RWPE2 (cell line): ENCODE results near the gene VAMP7.

Experiments used
- ATAC-seq: fragments of 200-7000 bp; cut with Tn5 transposase; 3 replicates; pipeline ENCODE4 v1.9.1; 2021; ENCODE audit warnings: low read depth
- DNase-seq: peaks from one replicate; pipeline ENCODE4 v3.0.0-alpha.2; 2020; ENCODE audit warnings: low spot score
- H3K27ac ChIP-seq: fragments of 450-650 bp; 2 replicates; pipeline ENCODE4 v1.5.1; 2017; ENCODE audit warnings: mild to moderate bottlenecking; ENCODE audit not compliant: poor library complexity, severe bottlenecking
- H3K27me3 ChIP-seq: fragments of 250-450 bp; sonication (Bioruptor Pico); 2 replicates; pipeline ENCODE4 v1.5.1; 2021; ENCODE audit warnings: mild to moderate bottlenecking, moderate library complexity; ENCODE audit not compliant: insufficient read depth, poor library complexity, severe bottlenecking
- H3K36me3 ChIP-seq: fragments of 250-450 bp; sonication (Bioruptor Pico); 2 replicates; pipeline ENCODE4 v1.5.1; 2020; ENCODE audit warnings: low read depth, mild to moderate bottlenecking, moderate library complexity
- H3K4me1 ChIP-seq: fragments of 250-450 bp; sonication (Bioruptor Pico); 2 replicates; pipeline ENCODE4 v1.5.1; 2021; ENCODE audit warnings: mild to moderate bottlenecking, moderate library complexity; ENCODE audit not compliant: insufficient read depth, poor library complexity, severe bottlenecking
- H3K4me3 ChIP-seq: fragments of 250-450 bp; sonication (Bioruptor Pico); 2 replicates; pipeline ENCODE4 v1.5.1; 2021; ENCODE audit warnings: mild to moderate bottlenecking, moderate library complexity; ENCODE audit not compliant: severe bottlenecking
- H3K9me3 ChIP-seq: fragments of 250-450 bp; sonication (Bioruptor Pico); 2 replicates; pipeline ENCODE4 v1.5.1; 2021; ENCODE audit warnings: mild to moderate bottlenecking, moderate library complexity; ENCODE audit not compliant: severe bottlenecking
- CTCF ChIP-seq: fragments of 450-650 bp; IDR thresholded peaks from one replicate; pipeline ENCODE4 v1.5.1; 2017; ENCODE audit warnings: mild to moderate bottlenecking, moderate library complexity; ENCODE audit not compliant: poor library complexity, severe bottlenecking

VAMP7 gene

GRCh38 chrX:155949098-155949497, 68.0 kb downstream of the VAMP7 start:
- no peak overlapping the region for H3K27ac ChIP-seq
- H3K4me1 ChIP-seq: no peaks in the 10 kb centered on the region
- DNase-seq (no peak), ATAC-seq (peak; percentile 29; the same call in 2 of the 3 replicates)
- no peak for TF ChIP-seq CTCF
- no peaks in the 10 kb centered on the region for H3K27me3 ChIP-seq
- no peak overlapping the region for H3K4me3 ChIP-seq
- H3K36me3 ChIP-seq: no peaks in the 10 kb centered on the region
- H3K9me3 ChIP-seq: no peaks in the 10 kb centered on the region

GRCh38 chrX:155951237-155951789, 70.2 kb downstream of the VAMP7 start:
- no peak for TF ChIP-seq CTCF
- Histone ChIP-seq H3K9me3 (peaks cover 3% of the 10 kb centered on the region), H3K27me3 (no peaks in the 10 kb centered on the region)

GRCh38 chrX:155953055-155953454, 71.9 kb downstream of the VAMP7 start:
- ATAC-seq: no peak
- H3K27me3 ChIP-seq: no peaks in the 10 kb centered on the region
- peaks cover 3% of the 10 kb centered on the region for H3K9me3 ChIP-seq
- no peaks in the 10 kb centered on the region for H3K4me1 ChIP-seq
- H3K4me3 ChIP-seq: no peak overlapping the region
- DNase-seq: no peak
- TF ChIP-seq CTCF: no peak
- no peaks in the 10 kb centered on the region for H3K36me3 ChIP-seq
- H3K27ac ChIP-seq: no peak overlapping the region

More at GRCh38 chrX:155951237-155951789, 70.2 kb downstream of the VAMP7 start:
- Histone ChIP-seq H3K27ac (no peak overlapping the region), H3K36me3 (no peaks in the 10 kb centered on the region), H3K4me1 (no peaks in the 10 kb centered on the region), H3K4me3 (no peak overlapping the region)
- ATAC-seq: no peak
- DNase-seq: no peak

- H3K27me3 ChIP-seq: no peaks in the 10 kb centered on the region
- no peaks in the 10 kb centered on the region for H3K36me3 ChIP-seq
- peaks cover 3% of the 10 kb centered on the region for H3K9me3 ChIP-seq
- DNase-seq: no peak
- no peak for ATAC-seq
- H3K4me3 ChIP-seq: no peak overlapping the region
- no peaks in the 10 kb centered on the region for H3K4me1 ChIP-seq
- TF ChIP-seq CTCF: no peak
- no peak overlapping the region for H3K27ac ChIP-seq
These were observed 73.6 kb downstream of the VAMP7 start for GRCh38 chrX:155954793-155955192.

- DNase-seq (no peak), ATAC-seq (no peak)
- Histone ChIP-seq H3K9me3 (peaks cover 3% of the 10 kb centered on the region), H3K4me1 (no peaks in the 10 kb centered on the region), H3K4me3 (no peak overlapping the region), H3K36me3 (no peaks in the 10 kb centered on the region), H3K27ac (no peak overlapping the region), H3K27me3 (no peaks in the 10 kb centered on the region)
- no peak for TF ChIP-seq CTCF
These were observed 75.0 kb downstream of the VAMP7 start for GRCh38 chrX:155956099-155956498.
